Body of pancreas (tissue), 4 donors: ENCODE measurements around the gene PSMB7.

Source experiments
- POLR2A ChIP-seq, 3 donors: fragments of 450-650 bp; IDR thresholded peaks; one replicate each; pipeline ENCODE4 v1.6.1; 2016; ENCODE audit warnings: antibody characterized with exemption in 3 of 3, mild to moderate bottlenecking in 2 of 3
- TF ChIP-seq, protein P1 (sequence below), 7 experiments: fragments of 450-650 bp in 4 of 7; fragments of 200-600 bp in 3 of 7; sonication (generic) in 3 of 7; IDR thresholded peaks; one replicate each; pipeline ENCODE4 v1.5.1; 2016 to 2019; ENCODE audit warnings: antibody characterized with exemption in 7 of 7

DNA sequence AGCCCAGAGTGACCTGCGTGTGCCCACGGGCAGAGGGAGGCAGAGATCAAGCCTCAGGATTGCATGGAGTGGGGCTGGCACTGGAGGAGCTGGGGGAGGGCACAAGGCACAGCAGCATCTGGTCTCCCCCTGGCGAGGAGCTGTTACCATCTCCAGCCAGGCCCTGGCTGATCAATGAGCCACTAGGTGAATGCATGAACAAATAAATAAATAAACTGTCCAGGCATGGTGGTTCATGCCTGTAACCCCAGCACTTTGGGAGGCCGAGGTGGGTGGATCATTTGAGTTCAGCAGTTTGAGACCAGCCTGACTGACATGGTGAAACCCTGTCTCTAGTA lies 14.3 kb upstream of the PSMB7 start:
- TF ChIP-seq, protein P1, sequence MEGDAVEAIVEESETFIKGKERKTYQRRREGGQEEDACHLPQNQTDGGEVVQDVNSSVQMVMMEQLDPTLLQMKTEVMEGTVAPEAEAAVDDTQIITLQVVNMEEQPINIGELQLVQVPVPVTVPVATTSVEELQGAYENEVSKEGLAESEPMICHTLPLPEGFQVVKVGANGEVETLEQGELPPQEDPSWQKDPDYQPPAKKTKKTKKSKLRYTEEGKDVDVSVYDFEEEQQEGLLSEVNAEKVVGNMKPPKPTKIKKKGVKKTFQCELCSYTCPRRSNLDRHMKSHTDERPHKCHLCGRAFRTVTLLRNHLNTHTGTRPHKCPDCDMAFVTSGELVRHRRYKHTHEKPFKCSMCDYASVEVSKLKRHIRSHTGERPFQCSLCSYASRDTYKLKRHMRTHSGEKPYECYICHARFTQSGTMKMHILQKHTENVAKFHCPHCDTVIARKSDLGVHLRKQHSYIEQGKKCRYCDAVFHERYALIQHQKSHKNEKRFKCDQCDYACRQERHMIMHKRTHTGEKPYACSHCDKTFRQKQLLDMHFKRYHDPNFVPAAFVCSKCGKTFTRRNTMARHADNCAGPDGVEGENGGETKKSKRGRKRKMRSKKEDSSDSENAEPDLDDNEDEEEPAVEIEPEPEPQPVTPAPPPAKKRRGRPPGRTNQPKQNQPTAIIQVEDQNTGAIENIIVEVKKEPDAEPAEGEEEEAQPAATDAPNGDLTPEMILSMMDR (IDR thresholded peaks at IDR 0.05), result no peak
- no peak for TF ChIP-seq POLR2A (IDR thresholded peaks at IDR 0.05)
